B cell (primary cell): ENCODE results near the gene MGST2. TPM values are rescaled to one million over a fixed set of nuclear protein-coding genes. Genes with fewer than 3 reads are reported as not detected.

Experiments used
- ATAC-seq: fragments of 200-7000 bp; cut with Tn5 transposase; one replicate; pipeline ENCODE4 v1.10.0; 2021; ENCODE audit warnings: low read depth, mild to moderate bottlenecking, moderate number of reproducible peaks, moderate library complexity
- CTCF ChIA-PET: fragments of 350-600 bp; sonication (Branson Sonifier 250); formaldehyde crosslinking; loops from one replicate; lab custom pipeline; 2021; ENCODE audit warnings: antibody characterized with exemption, inconsistent platforms; lab: Charles Lee
- POLR2A ChIA-PET: fragments of 350-600 bp; sonication (Branson Sonifier 250); formaldehyde crosslinking; loops from one replicate; lab custom pipeline; 2021; ENCODE audit warnings: antibody characterized with exemption; lab: Charles Lee
- DNase-seq: peaks from one replicate; pipeline ENCODE4 v3.0.0; 2013
- H2AFZ ChIP-seq: 2 replicates; pipeline ENCODE4 v1.6.1; 2012; ENCODE audit warnings: mild to moderate bottlenecking, low read depth, low read length; ENCODE audit not compliant: insufficient read depth, poor library complexity, severe bottlenecking
- H3K27ac ChIP-seq, 2 donors: 1 replicate in 1 of 2; 2 replicates in 1 of 2; pipeline ENCODE4 v1.5.1; 2012 to 2013; ENCODE audit warnings: low read length in 2 of 2, mild to moderate bottlenecking in 2 of 2, moderate library complexity in 1 of 2
- H3K27me3 ChIP-seq, 4 experiments: fragments of 200-600 bp in 1 of 4; sonication (generic) in 1 of 4; replicated peaks in 1 of 4; 1 replicate in 2 of 4; 2 replicates in 2 of 4; pipeline versions ENCODE4 v1.6.1 to v1.7.0; 2013 to 2016; ENCODE audit warnings: low read length in 3 of 4, mild to moderate bottlenecking in 2 of 4, mixed read lengths in 1 of 4, moderate library complexity in 1 of 4; ENCODE audit not compliant: insufficient read depth in 4 of 4, control insufficient read depth in 3 of 4; ENCODE audit errors: control extremely low read depth in 1 of 4
- H3K36me3 ChIP-seq, 2 experiments: replicated peaks in 1 of 2; 1 replicate in 1 of 2; 2 replicates in 1 of 2; pipeline versions ENCODE4 v1.6.1 to v1.7.1; 2013; ENCODE audit warnings: low read length in 1 of 2; ENCODE audit not compliant: insufficient read depth in 2 of 2, control insufficient read depth in 1 of 2; ENCODE audit errors: control extremely low read depth in 1 of 2, extremely low read depth in 1 of 2
- H3K4me1 ChIP-seq, 2 donors: fragments of 200-600 bp in 1 of 2; sonication (generic) in 1 of 2; 1 replicate in 1 of 2; 2 replicates in 1 of 2; pipeline versions ENCODE4 v1.5.1 to v1.6.1; 2013 to 2017; ENCODE audit warnings: low read length in 2 of 2; ENCODE audit not compliant: control insufficient read depth in 2 of 2, insufficient read depth in 2 of 2
- H3K4me2 ChIP-seq: replicated peaks from 2 replicates; pipeline ENCODE3; 2012; ENCODE audit warnings: mild to moderate bottlenecking, low read depth, low read length; ENCODE audit not compliant: poor library complexity, severe bottlenecking
- H3K4me3 ChIP-seq, 5 experiments: fragments of 200-600 bp in 1 of 5; sonication (generic) in 1 of 5; 1 replicate in 3 of 5; 2 replicates in 2 of 5; pipeline versions ENCODE4 v1.5.1 to v1.7.0; 2011 to 2016; ENCODE audit warnings: low read length in 4 of 5, mild to moderate bottlenecking in 4 of 5, low read depth in 2 of 5, control low read depth in 1 of 5, moderate library complexity in 1 of 5; ENCODE audit not compliant: insufficient read depth in 1 of 5; ENCODE audit errors: control extremely low read depth in 1 of 5, extremely low read depth in 1 of 5
- H3K79me2 ChIP-seq: fragments of 200-600 bp; sonication (generic); one replicate; pipeline ENCODE4 v1.6.0; 2016; ENCODE audit warnings: low read length; ENCODE audit not compliant: control insufficient read depth, insufficient read depth
- H3K9ac ChIP-seq: fragments of 200-600 bp; sonication (generic); 2 replicates; pipeline ENCODE4 v1.6.1; 2017; ENCODE audit warnings: mild to moderate bottlenecking, low read length, moderate library complexity
- H3K9me3 ChIP-seq, 3 donors: one replicate each; pipeline versions ENCODE4 v1.6.1 to v1.7.1; 2013; ENCODE audit warnings: low read length in 2 of 3; ENCODE audit not compliant: control insufficient read depth in 2 of 3, insufficient read depth in 1 of 3; ENCODE audit errors: control extremely low read depth in 1 of 3
- H4K20me1 ChIP-seq: 2 replicates; pipeline ENCODE4 v1.6.0; 2012; ENCODE audit warnings: mild to moderate bottlenecking, low read length; ENCODE audit not compliant: insufficient read depth, control insufficient read depth, poor library complexity, severe bottlenecking
- H3K27ac Mint-ChIP-seq: one replicate; pipeline ENCODE4 v1.8.0; 2021; ENCODE audit warnings: mixed read lengths
- H3K27me3 Mint-ChIP-seq: one replicate; pipeline ENCODE4 v1.8.0; 2021; ENCODE audit warnings: mixed read lengths
- H3K4me1 Mint-ChIP-seq: one replicate; pipeline ENCODE4 v1.8.0; 2021; ENCODE audit warnings: mixed read lengths
- H3K4me3 Mint-ChIP-seq: one replicate; pipeline ENCODE4 v1.8.0; 2021; ENCODE audit warnings: mixed read lengths
- H3K9me3 Mint-ChIP-seq: one replicate; pipeline ENCODE4 v1.8.0; 2022; ENCODE audit warnings: mixed read lengths; ENCODE audit not compliant: insufficient read depth
- CTCF ChIP-seq: fragments of 200-600 bp; IDR thresholded peaks from one replicate; pipeline ENCODE4 v1.8.0; 2022; ENCODE audit warnings: antibody characterized with exemption, mild to moderate bottlenecking
- EZH2 ChIP-seq: IDR thresholded peaks from 2 replicates; pipeline ENCODE4 v1.6.1; 2012; ENCODE audit warnings: borderline replicate concordance, low read depth, mild to moderate bottlenecking, moderate library complexity, low read length; ENCODE audit not compliant: insufficient read depth, poor library complexity, severe bottlenecking
- WGBS: methylation state at CpG from one replicate; pipeline ENCODE4 v1.1.5; 2013; ENCODE audit warnings: missing lambda C conversion rate; ENCODE audit not compliant: insufficient coverage; 5-methylcytosine and 5-hydroxymethylcytosine counted together
- intact Hi-C: fragments of 100-400 bp; cut with micrococcal nuclease; formaldehyde crosslinking; loops from one replicate; pipeline ENCODE4 v1.10.0; 2022
- polyA plus RNA-seq: library from polyadenylated mRNA; depleted of rRNA; stranded (reverse); fragments of >200 nt; gene quantifications from 2 replicates; pipeline ENCODE4 v1.2.3, GENCODE V29; 2012
- total RNA-seq, 2 donors: library from RNA; stranded (reverse); fragments of 120-200 nt in 1 of 2; gene quantifications; 1 replicate in 1 of 2; 2 replicates in 1 of 2; pipeline versions ENCODE4 v1.2.3 to v1.2.4, GENCODE V29; 2013 to 2022

The MGST2 gene
- total and polyA plus RNA-seq, 2 donors (not counting 1 experiment from before 2014, with no cell fraction given): 0.81 to 3.4 TPM

DNA sequence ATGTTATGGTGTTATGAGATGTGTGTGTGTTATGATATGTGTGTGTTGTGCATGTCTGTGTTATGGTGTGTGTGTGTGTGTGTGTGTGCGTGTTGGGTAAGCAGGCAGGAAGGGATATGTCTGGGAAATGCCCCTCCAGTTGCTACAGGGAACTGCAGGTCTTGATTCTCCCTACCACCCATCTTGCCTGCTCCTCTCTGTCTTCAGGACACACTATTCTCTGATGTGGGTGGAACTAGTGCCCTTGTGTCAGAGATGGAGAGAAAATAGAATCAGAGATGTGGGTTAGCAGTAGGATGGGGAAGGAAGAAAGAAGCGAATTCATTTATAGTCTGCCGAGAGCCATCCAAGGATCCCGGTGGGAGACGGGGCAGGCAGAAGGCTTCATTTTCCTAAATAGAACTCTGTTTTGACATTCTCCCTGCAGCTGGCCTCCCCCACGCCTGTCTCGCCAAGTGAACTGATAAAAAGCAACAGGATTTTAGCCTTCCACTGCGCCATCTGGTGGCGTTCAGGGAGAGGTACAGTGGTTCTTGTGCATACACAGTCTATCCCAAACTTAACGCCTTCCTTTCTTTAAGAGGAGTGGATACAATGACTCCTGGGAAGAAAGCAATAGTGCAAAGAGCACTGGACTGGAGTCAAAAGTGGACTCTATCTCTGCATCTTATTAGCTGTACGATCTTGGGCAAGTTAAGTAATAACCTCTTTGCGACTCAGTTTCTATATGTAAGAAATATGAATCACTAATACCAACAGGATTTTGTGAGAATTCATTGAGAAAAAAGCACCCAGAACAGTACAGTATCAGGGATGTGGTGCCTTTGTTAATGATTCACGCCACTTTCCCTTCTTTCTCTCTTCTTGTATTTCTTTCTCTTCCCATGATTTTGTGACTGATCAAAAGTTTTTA lies 14.1 kb upstream of the MGST2 start:
- Histone ChIP-seq H3K36me3 (no peaks in the 10 kb centered on the region), H3K27ac (no peak overlapping the region), H3K4me1 (no peaks in the 10 kb centered on the region), H3K9ac (no peak overlapping the region), H4K20me1 (no peaks in the 10 kb centered on the region), H3K4me3 (no peak overlapping the region), H3K27me3 (no peaks in the 10 kb centered on the region), H2AFZ (peak overlapping the region; percentile 40), H3K79me2 (no peaks in the 10 kb centered on the region), H3K4me2 (peak overlapping the region; percentile 34), H3K9me3 (no peaks in the 10 kb centered on the region)
- ATAC-seq (peak; percentile 81), DNase-seq (peak; percentile 82)
- CTCF ChIA-PET: interaction anchor here (0.9 to 8.6 kb wide), 19 partner anchors 9 to 958 kb away, joined by 3 to 82 read pairs (median 3); partner anchors contain the start of genes MGST2 and SETD7
- WGBS: 27% methylated on average over 5 of the region's 13 CpGs
- Mint-ChIP-seq H3K27me3 (peaks cover 15% of the 10 kb centered on the region), H3K4me1 (peaks cover 4% of the 10 kb centered on the region), H3K4me3 (no peak overlapping the region), H3K27ac (no peak overlapping the region), H3K9me3 (no peaks in the 10 kb centered on the region)
- TF ChIP-seq EZH2 (no peak), CTCF (peak; percentile 98)
- intact Hi-C loops: loop anchor here (1.0 kb wide), 4 partner anchors 48 to 552 kb away; no protein-coding TSS in a partner anchor
- POLR2A ChIA-PET: no interaction called here

DNA sequence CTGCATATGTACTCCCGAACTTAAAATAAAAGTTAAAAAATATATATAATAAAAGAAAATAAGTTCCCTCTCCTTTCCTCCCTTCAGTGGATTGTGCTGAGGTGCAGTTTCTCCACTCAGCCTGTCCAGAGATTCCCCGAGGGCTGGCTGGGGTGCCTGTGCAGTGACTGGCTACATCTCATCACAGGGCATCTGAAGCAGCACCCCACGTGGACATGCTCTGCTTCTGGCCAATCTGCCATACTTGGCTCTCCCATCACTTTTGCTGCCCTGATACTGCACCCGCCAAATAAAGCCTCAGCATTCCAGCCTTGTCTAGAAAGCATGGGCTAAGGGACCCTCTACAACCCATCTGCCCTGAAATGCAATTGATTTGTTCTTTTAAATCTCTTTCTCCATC lies 11.1 kb upstream of the MGST2 start:
- H3K27me3 Mint-ChIP-seq: peaks cover 13% of the 10 kb centered on the region
- intact Hi-C loops: no loop called here
- no peak for ATAC-seq

More for the DNA sequence above, 11.1 kb upstream of the MGST2 start:
- no peaks in the 10 kb centered on the region for H3K9me3 ChIP-seq
- no peaks in the 10 kb centered on the region for H3K79me2 ChIP-seq
- H3K9me3 Mint-ChIP-seq: no peaks in the 10 kb centered on the region
- no peak overlapping the region for H3K4me2 ChIP-seq
- H4K20me1 ChIP-seq: no peaks in the 10 kb centered on the region
- no peak overlapping the region for H3K4me3 ChIP-seq
- WGBS: 90% methylated on average over 3 of the region's 4 CpGs
- H3K27ac ChIP-seq: no peak overlapping the region
- H2AFZ ChIP-seq: no peak overlapping the region
- H3K4me1 Mint-ChIP-seq: peaks cover 6% of the 10 kb centered on the region
- H3K9ac ChIP-seq: no peak overlapping the region
- H3K27me3 ChIP-seq: no peaks in the 10 kb centered on the region
- H3K4me1 ChIP-seq: no peaks in the 10 kb centered on the region
- no peak overlapping the region for H3K27ac Mint-ChIP-seq
- H3K36me3 ChIP-seq: no peaks in the 10 kb centered on the region
- CTCF ChIA-PET: interaction anchor here (1.5 to 8.6 kb wide), 8 partner anchors 9 to 1230 kb away, joined by 3 to 82 read pairs (median 19); partner anchors contain the start of gene MGST2
- no peak for DNase-seq
- H3K4me3 Mint-ChIP-seq: no peak overlapping the region
- TF ChIP-seq CTCF (no peak), EZH2 (no peak)
- POLR2A ChIA-PET: no interaction called here
